ENCODE data around the gene EPC2. TPM values are rescaled to one million over a fixed set of nuclear protein-coding genes. Genes with fewer than 3 reads are reported as not detected.

EPC2 gene
- total RNA-seq, 2 experiments from 2014 or later, result 12.8 to 26.3 TPM

DNA sequence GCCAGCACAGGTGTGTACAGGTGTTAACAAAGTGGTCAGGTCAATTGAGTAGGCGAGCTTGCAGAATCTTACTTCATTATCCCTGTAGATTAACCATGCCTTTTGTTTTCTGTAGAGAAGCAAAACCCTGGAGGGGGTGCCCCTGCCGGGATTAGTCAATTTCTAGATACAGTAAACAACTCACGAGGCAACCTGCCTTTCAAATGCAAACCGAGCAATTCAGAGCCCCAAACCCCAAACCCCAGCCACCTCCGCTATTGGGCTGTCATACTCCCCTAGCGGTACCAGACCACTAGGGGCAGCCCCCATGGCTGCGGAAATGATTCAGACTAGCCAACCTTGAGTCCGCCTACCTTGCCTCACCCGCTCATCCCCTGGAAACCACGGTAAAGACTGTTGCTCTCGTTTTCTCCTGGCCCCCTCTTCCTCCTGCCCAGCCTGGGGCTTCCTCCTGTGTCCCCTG lies 169.1 kb downstream of the EPC2 start:
- peak; percentile 52 for DNase-seq (ENCODE audit: low spot score)
- Histone ChIP-seq H3K79me2 (ENCODE audit: insufficient read depth, low read depth, low read length) (no peaks in the 10 kb centered on the region), H3K36me3 (ENCODE audit: insufficient read depth, low read length) (no peaks in the 10 kb centered on the region), H3K9me2 (ENCODE audit: insufficient read depth, low read length) (no peaks in the 10 kb centered on the region), H3K4me3 (ENCODE audit: low read depth, low read length, poor library complexity, severe bottlenecking) (no peak overlapping the region), H3K27ac (ENCODE audit: low read depth, low read length, poor library complexity, severe bottlenecking) (no peak overlapping the region), H3K4me1 (ENCODE audit: insufficient read depth, low read length, poor library complexity, severe bottlenecking) (peaks cover 7% of the 10 kb centered on the region), H4K20me1 (ENCODE audit: insufficient read depth, low read length) (no peaks in the 10 kb centered on the region), H2AFZ (ENCODE audit: low read length) (peak overlapping the region; percentile 42; the same call in 1 of the 2 replicates), H3K4me2 (ENCODE audit: low read length) (peak overlapping the region; percentile 26; the same call in 1 of the 2 replicates), H3K9me3 (ENCODE audit: low read length) (no peaks in the 10 kb centered on the region)
- no TSS peak for BruUV-seq (replicated peaks)
- ChIA-PET CTCF (ENCODE audit: unreplicated experiment) (no interaction called here), POLR2A (interaction anchor here (0.6 kb wide), 1 partner anchor 9 kb away, joined by 3 read pairs; no protein-coding TSS in a partner anchor)
- intact Hi-C loops (cut with micrococcal nuclease; ENCODE audit: unreplicated experiment), result no loop called here
- TF ChIP-seq, protein P1, sequence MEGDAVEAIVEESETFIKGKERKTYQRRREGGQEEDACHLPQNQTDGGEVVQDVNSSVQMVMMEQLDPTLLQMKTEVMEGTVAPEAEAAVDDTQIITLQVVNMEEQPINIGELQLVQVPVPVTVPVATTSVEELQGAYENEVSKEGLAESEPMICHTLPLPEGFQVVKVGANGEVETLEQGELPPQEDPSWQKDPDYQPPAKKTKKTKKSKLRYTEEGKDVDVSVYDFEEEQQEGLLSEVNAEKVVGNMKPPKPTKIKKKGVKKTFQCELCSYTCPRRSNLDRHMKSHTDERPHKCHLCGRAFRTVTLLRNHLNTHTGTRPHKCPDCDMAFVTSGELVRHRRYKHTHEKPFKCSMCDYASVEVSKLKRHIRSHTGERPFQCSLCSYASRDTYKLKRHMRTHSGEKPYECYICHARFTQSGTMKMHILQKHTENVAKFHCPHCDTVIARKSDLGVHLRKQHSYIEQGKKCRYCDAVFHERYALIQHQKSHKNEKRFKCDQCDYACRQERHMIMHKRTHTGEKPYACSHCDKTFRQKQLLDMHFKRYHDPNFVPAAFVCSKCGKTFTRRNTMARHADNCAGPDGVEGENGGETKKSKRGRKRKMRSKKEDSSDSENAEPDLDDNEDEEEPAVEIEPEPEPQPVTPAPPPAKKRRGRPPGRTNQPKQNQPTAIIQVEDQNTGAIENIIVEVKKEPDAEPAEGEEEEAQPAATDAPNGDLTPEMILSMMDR (conservative IDR thresholded peaks at IDR 0.05; ENCODE audit: low read length), result peak; percentile 67
- no peak for TF ChIP-seq EZH2phosphoT487 (IDR thresholded peaks at IDR 0.05; ENCODE audit: borderline replicate concordance, low read depth, low read length)

DNA sequence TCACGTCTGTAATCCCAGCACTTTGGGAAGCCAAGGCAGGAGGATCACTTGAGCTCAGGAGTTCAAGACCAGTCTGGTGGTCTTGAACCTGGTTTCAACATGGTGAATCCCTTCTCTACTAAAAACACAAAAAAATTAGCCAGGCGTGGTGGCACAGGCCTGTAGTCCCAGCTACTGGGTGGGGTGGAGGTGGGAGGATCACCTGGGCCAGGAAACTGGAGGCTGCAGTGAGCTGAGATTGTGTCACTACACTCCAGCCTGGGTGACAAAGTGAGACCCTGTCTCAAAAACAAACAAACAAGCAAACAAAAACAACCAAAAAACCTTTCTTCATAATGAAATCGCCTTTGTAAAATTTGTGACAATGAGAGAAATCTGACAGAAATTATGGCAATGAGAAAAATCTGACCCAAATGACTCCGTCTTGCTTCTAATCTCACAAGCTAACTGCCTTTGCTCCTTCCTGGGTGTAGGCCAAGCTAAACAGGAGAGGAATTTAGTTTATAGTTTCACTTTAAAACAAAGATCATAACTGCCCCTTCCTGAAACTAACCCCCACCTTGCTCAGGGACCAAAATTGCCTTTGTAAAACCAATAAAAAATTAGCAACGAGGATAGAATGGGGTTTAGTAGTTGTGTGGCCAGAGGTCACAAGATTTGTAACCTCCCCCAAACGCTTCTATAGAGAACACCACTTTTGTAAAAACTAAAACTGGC lies 169.8 kb downstream of the EPC2 start:
- H3K36me3 ChIP-seq (ENCODE audit: insufficient read depth, low read length), result no peaks in the 10 kb centered on the region
- intact Hi-C loops (cut with micrococcal nuclease; ENCODE audit: unreplicated experiment), result no loop called here
- H3K4me3 ChIP-seq (ENCODE audit: low read depth, low read length, poor library complexity, severe bottlenecking), result no peak overlapping the region
- H3K4me1 ChIP-seq (ENCODE audit: insufficient read depth, low read length, poor library complexity, severe bottlenecking), result peaks cover 7% of the 10 kb centered on the region
- TF ChIP-seq, protein P1 (conservative IDR thresholded peaks at IDR 0.05; ENCODE audit: low read length), result no peak
- no peak for TF ChIP-seq EZH2phosphoT487 (IDR thresholded peaks at IDR 0.05; ENCODE audit: borderline replicate concordance, low read depth, low read length)
- no peaks in the 10 kb centered on the region for H3K79me2 ChIP-seq (ENCODE audit: insufficient read depth, low read depth, low read length)
- DNase-seq (ENCODE audit: low spot score), result no peak
- H3K4me2 ChIP-seq (ENCODE audit: low read length), result peak overlapping the region; percentile 26; the same call in 1 of the 2 replicates
- ChIA-PET CTCF (ENCODE audit: unreplicated experiment) (no interaction called here), POLR2A (interaction anchor here (0.6 to 1.2 kb wide), 2 partner anchors 29 to 167 kb away, joined by 4 read pairs; no protein-coding TSS in a partner anchor)
- no peak overlapping the region for H3K27ac ChIP-seq (ENCODE audit: low read depth, low read length, poor library complexity, severe bottlenecking)
- BruUV-seq (replicated peaks), result no TSS peak
- peak overlapping the region; percentile 42; the same call in 1 of the 2 replicates for H2AFZ ChIP-seq (ENCODE audit: low read length)
- no peaks in the 10 kb centered on the region for H3K9me3 ChIP-seq (ENCODE audit: low read length)
- no peaks in the 10 kb centered on the region for H3K9me2 ChIP-seq (ENCODE audit: insufficient read depth, low read length)
- H4K20me1 ChIP-seq (ENCODE audit: insufficient read depth, low read length), result no peaks in the 10 kb centered on the region
